NB4 (cell line): ENCODE data around the gene OPA1.

Experiments used
- DNase-seq: peaks from one replicate; pipeline ENCODE4 v3.0.0; 2010; ENCODE audit warnings: low read depth
- H3K4me3 ChIP-seq: one replicate; pipeline ENCODE4 v1.5.1; 2011; ENCODE audit warnings: mild to moderate bottlenecking, low read depth, low read length, moderate library complexity
- CTCF ChIP-seq: IDR thresholded peaks from one replicate; pipeline ENCODE4 v1.5.1; 2012; ENCODE audit warnings: low read depth, low read length
- MYC ChIP-seq: IDR thresholded peaks from 2 replicates; pipeline ENCODE4 v1.6.1; 2011; ENCODE audit warnings: low read depth, low read length
- POLR2A ChIP-seq: IDR thresholded peaks from 2 replicates; pipeline ENCODE4 v1.6.1; 2011; ENCODE audit warnings: mild to moderate bottlenecking; ENCODE audit not compliant: insufficient read length; ENCODE audit errors: extremely low read depth
- TF ChIP-seq, protein P1 (sequence below): IDR thresholded peaks from 2 replicates; pipeline ENCODE4 v1.6.1; 2011; ENCODE audit warnings: low read depth, low read length

The OPA1 gene

GRCh38 chr3:193590088-193590856 is 2.7 kb upstream of the OPA1 start:
- TF ChIP-seq POLR2A: no peak
- TF ChIP-seq MYC: no peak
- no peak for TF ChIP-seq CTCF
- TF ChIP-seq, protein P1, sequence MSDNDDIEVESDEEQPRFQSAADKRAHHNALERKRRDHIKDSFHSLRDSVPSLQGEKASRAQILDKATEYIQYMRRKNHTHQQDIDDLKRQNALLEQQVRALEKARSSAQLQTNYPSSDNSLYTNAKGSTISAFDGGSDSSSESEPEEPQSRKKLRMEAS: no peak
- H3K4me3 ChIP-seq: no peak overlapping the region
- DNase-seq: peak; percentile 34

DNA sequence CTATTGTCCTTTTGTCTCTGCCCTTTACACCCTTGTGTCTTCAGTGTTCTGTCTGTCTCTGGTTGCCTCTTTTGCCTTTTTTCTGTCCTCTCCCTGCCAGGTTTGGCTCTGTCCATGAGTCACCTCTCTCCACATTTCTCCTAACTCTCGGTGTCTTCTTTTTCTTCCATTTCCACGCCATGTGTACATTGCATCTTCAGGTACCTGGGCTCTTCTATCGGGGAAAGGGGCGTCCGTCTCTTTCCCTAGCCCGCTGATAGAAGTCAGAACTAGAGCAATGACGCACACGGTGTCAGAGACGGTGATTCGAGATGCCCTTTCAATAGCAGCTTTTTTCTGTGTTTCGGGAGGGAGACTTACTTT is 641 bp downstream of the OPA1 start:
- H3K4me3 ChIP-seq: peak overlapping the region; percentile 81
- DNase-seq: peak; percentile 35
- TF ChIP-seq MYC (no peak), POLR2A (no peak), CTCF (no peak)
- TF ChIP-seq, protein P1: no peak

DNA sequence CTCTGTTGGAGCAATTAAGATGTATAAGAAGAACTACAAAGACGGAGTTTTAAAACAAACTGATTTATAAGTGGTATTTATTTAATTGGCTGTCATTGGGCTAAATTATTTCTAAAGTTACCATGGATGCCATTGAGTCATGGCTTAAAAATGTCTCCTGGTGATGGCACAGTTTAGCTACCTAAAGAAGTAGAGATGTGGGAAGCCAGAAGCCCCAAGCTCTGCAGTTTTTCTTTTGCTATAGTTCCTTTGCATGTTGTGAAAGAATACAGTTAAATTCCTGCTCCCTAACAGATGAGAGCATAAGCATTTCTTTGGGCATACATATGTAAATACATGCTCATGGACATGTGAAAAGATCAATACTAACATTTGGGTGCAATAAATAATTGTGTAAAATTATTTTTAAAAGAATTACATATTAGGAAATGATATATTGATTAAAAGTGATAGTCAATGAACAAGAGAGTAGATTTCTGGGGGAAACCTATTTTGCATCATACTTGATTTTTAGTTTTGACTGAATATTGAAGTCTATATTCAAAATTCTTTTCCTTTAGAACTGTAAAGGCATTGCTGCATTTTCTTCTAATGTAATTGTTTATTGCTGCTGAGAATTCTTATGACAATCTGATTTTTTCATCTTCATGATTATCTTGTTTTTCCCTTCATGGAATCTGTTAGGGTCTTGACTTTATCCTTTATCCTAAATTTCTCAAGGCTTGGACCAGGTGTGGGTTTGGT is 2.1 kb downstream of the OPA1 start:
- no peak for DNase-seq
- H3K4me3 ChIP-seq: peak overlapping the region; percentile 81
- no peak for TF ChIP-seq MYC
- TF ChIP-seq POLR2A: no peak
- TF ChIP-seq, protein P1: no peak
- no peak for TF ChIP-seq CTCF

DNA sequence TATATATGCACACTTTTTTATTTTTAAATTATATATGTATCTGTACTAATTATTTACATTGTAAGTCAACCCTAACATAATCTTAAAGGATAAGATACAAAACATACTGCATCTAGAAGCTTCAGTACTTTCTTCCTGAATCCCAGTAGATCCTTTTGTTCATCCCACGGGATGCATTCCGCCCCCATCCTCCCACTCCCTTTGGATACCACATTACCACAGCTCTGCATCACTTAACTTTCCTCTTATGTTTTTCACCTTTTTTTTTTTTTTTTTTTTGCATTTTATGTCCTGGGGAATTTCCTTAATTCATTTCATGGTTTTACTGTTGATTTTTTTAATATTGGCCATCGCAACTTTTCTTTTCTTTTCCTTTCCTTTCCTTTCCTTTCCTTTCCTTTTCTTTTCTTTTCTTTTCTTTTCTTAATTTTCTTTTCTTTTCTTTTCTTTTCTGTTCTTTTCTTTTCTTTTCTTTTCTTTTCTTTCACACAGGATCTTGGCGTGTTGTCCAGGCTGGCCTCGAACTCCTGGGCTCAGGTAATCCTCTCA is 3.0 kb downstream of the OPA1 start:
- no peak for TF ChIP-seq MYC
- TF ChIP-seq CTCF: no peak
- no peak for TF ChIP-seq POLR2A
- TF ChIP-seq, protein P1: no peak
- no peak overlapping the region for H3K4me3 ChIP-seq
- no peak for DNase-seq

- H3K4me3 ChIP-seq: no peak overlapping the region
- TF ChIP-seq CTCF (no peak), POLR2A (no peak), MYC (no peak)
- TF ChIP-seq, protein P1: no peak
- DNase-seq: no peak
Measured at GRCh38 chr3:193598202-193598601, 5.2 kb downstream of the OPA1 start.
